Lower lobe of right lung (tissue), 2 donors: Measurements from ENCODE around the gene NKX1-2. TPM values are rescaled to one million over a fixed set of nuclear protein-coding genes. Genes with fewer than 3 reads are reported as not detected.

Experiments
- ATAC-seq, 2 donors: fragments of 200-7000 bp; cut with Tn5 transposase; one replicate each; pipeline ENCODE4 v1.9.1; 2020 to 2022; ENCODE audit warnings: mild to moderate bottlenecking in 2 of 2, moderate library complexity in 2 of 2
- DNase-seq: peaks from one replicate; pipeline ENCODE4 v3.0.0-alpha.2; 2020
- H3K27ac ChIP-seq: fragments of 200-600 bp; one replicate; pipeline ENCODE4 v1.8.0; 2022
- H3K27me3 ChIP-seq: fragments of 200-600 bp; one replicate; pipeline ENCODE4 v1.8.0; 2022; ENCODE audit warnings: low read depth
- H3K36me3 ChIP-seq: fragments of 200-600 bp; one replicate; pipeline ENCODE4 v1.8.0; 2022; ENCODE audit warnings: mild to moderate bottlenecking
- H3K4me1 ChIP-seq: fragments of 200-600 bp; one replicate; pipeline ENCODE4 v1.8.0; 2022
- H3K4me3 ChIP-seq: fragments of 200-600 bp; one replicate; pipeline ENCODE4 v1.8.0; 2022; ENCODE audit warnings: mild to moderate bottlenecking
- H3K9me3 ChIP-seq: fragments of 200-600 bp; one replicate; pipeline ENCODE4 v1.8.0; 2022
- intact Hi-C: fragments of 100-400 bp; cut with DNase I; formaldehyde crosslinking; loops from one replicate; pipeline ENCODE4 v1.11.0; 2022
- total RNA-seq: library from RNA; stranded (reverse); fragmentation: NEBNext Ultra II Directional; extraction: Animal tissue kit (Norgen Biotek cat#: 25700); gene quantifications from one replicate; pipeline ENCODE4 v1.2.1, GENCODE V29; 2021
- TF ChIP-seq, protein P1 (sequence below): fragments of 200-600 bp; IDR thresholded peaks from one replicate; pipeline ENCODE4 v1.8.0; 2022; ENCODE audit warnings: antibody characterized with exemption, mild to moderate bottlenecking
- donor health status: DM: no; HTN: yes; CAD: no; lungs with severe emphysema.

NKX1-2 gene
- total RNA-seq, 1 donor from 2014 or later, result not detected

DNA sequence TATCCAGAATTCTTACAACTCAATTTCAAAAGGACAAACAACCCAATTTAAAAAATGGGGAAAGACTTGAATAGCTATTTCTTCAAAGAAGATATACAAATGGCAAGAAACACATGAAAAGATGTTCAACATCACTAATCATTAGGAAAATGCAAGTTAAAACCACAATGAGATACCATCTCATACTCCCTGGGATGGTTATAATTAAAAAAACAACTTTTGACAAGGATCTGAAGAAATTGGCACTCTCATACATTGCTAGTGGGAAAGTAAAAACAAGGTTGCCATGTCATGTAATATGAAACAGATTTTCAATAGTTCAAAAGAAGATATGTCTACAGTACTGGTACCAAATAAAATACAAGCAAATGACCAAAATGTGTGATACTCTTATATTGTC lies 40.1 kb downstream of the NKX1-2 start:
- Histone ChIP-seq H3K27me3 (no peaks in the 10 kb centered on the region), H3K9me3 (no peaks in the 10 kb centered on the region), H3K27ac (no peak overlapping the region), H3K36me3 (peaks cover 54% of the 10 kb centered on the region), H3K4me3 (no peak overlapping the region), H3K4me1 (peaks cover 12% of the 10 kb centered on the region)
- DNase-seq (no peak), ATAC-seq (no peak)
- intact Hi-C loops, result no loop called here
- TF ChIP-seq, protein P1, sequence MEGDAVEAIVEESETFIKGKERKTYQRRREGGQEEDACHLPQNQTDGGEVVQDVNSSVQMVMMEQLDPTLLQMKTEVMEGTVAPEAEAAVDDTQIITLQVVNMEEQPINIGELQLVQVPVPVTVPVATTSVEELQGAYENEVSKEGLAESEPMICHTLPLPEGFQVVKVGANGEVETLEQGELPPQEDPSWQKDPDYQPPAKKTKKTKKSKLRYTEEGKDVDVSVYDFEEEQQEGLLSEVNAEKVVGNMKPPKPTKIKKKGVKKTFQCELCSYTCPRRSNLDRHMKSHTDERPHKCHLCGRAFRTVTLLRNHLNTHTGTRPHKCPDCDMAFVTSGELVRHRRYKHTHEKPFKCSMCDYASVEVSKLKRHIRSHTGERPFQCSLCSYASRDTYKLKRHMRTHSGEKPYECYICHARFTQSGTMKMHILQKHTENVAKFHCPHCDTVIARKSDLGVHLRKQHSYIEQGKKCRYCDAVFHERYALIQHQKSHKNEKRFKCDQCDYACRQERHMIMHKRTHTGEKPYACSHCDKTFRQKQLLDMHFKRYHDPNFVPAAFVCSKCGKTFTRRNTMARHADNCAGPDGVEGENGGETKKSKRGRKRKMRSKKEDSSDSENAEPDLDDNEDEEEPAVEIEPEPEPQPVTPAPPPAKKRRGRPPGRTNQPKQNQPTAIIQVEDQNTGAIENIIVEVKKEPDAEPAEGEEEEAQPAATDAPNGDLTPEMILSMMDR, result no peak

DNA sequence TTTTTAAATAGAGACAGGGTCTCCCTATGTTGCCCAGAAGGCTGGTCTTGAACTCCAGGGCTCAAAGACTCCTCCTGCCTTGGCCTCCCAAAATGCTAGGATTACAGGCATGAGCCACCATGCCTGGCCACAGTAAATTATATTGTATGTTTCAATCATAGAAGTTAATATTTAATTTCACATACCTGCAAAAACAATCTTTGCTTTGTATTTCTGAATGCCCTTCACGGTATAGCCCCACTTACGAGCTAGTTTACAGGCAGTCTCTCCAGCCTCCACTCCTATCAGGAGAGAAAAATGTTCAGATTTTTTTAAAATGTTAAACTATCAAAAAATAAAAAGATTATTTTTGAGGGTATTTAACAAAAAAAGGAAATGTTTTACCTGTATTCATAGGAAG lies 41.5 kb downstream of the NKX1-2 start:
- DNase-seq (no peak), ATAC-seq (no peak)
- TF ChIP-seq, protein P1, result no peak
- no peaks in the 10 kb centered on the region for H3K27me3 ChIP-seq
- intact Hi-C loops, result no loop called here
- H3K4me1 ChIP-seq, result peaks cover 4% of the 10 kb centered on the region
- H3K4me3 ChIP-seq, result no peak overlapping the region
- H3K36me3 ChIP-seq, result peaks cover 68% of the 10 kb centered on the region
- H3K9me3 ChIP-seq, result no peaks in the 10 kb centered on the region
- no peak overlapping the region for H3K27ac ChIP-seq

DNA sequence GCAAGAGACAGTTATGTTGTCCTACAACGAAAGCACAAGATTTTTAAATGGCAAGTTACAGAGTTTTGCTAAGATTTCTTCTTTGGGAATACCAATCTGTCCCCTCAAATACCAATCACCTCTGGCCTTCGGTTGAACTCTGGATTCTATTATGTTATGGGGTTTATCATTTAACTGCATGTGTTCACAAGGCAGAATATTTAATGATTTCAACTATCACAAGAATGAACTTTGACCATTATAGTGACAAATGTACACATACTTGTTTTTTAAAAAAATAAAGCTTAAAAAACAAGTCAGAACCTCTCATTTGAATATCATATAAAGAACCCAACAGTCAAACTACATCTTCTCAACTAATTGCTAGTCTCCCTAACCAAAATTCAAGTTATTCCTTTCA lies 42.4 kb downstream of the NKX1-2 start:
- Histone ChIP-seq H3K4me3 (no peak overlapping the region), H3K9me3 (no peaks in the 10 kb centered on the region), H3K4me1 (peaks cover 4% of the 10 kb centered on the region), H3K27me3 (no peaks in the 10 kb centered on the region), H3K27ac (no peak overlapping the region), H3K36me3 (peaks cover 77% of the 10 kb centered on the region)
- no peak for DNase-seq
- no peak for ATAC-seq
- TF ChIP-seq, protein P1, result no peak
- intact Hi-C loops, result no loop called here

DNA sequence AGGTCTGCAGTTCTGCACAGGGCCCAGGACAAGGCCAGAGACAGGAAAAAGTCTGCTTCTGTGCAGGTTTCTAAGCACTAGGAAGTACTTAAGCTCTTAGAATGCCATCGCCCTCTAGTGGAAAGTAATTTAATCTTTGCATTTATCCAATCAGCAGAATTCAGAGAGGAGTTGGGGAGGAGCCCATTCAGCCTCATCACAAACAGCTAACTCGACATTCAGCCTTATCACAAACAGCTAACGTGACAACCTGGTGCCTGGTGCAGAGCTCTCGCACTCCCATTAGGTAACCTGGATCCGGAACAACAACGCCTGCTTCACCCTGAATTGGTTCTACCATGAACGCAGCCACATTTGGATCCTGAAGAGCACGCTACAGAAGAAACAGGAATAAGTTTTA lies 46.3 kb downstream of the NKX1-2 start:
- TF ChIP-seq, protein P1, result peak; percentile 53
- intact Hi-C loops, result no loop called here
- DNase-seq (no peak), ATAC-seq (peak; percentile 89 to 92)
- Histone ChIP-seq H3K36me3 (peaks cover 98% of the 10 kb centered on the region), H3K9me3 (no peaks in the 10 kb centered on the region), H3K27me3 (no peaks in the 10 kb centered on the region), H3K4me3 (no peak overlapping the region), H3K27ac (no peak overlapping the region), H3K4me1 (peaks cover 4% of the 10 kb centered on the region)

DNA sequence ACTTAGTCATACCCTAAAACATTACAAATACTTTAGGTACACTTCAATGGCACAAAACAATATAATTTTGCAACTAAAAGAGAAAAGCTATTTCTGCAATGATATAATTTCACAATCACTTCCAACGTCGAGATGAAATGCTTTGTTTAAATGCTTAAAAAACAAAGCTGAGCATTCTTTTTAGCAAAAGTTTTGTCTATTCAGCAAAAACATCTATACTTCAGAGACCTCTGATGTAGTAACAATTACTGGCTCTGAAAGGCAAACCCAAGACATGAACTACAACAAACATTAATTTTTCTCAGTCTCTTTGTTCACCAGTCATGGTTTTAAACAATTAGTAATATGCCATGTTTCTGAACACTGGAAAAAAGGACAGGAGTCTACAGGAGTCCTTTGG lies 47.6 kb downstream of the NKX1-2 start:
- ATAC-seq (no peak), DNase-seq (no peak)
- Histone ChIP-seq H3K27ac (no peak overlapping the region), H3K36me3 (peaks cover 98% of the 10 kb centered on the region), H3K27me3 (no peaks in the 10 kb centered on the region), H3K9me3 (no peaks in the 10 kb centered on the region), H3K4me3 (no peak overlapping the region), H3K4me1 (peaks cover 4% of the 10 kb centered on the region)
- TF ChIP-seq, protein P1, result no peak
- intact Hi-C loops, result no loop called here

DNA sequence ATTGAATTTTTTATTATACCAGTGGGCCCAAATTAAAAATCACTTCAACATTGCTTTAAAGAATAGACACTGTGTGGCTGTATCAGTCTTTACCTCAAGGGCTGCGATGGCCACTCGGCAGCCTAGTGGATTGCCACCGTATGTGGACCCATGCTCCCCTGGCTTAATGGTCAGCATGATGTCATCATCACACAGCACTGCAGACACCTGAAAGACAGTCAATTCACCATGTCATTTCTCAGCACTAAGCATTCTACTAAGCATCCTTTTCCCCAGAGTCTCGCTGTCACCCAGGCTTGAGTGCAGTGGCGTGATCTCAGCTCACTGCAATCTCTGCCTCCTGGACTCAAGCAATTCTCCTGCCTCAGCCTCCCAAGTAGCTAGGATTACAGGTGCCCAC lies 48.2 kb downstream of the NKX1-2 start:
- TF ChIP-seq, protein P1, result no peak
- Histone ChIP-seq H3K36me3 (peaks cover 98% of the 10 kb centered on the region), H3K9me3 (no peaks in the 10 kb centered on the region), H3K27ac (no peak overlapping the region), H3K4me3 (no peak overlapping the region), H3K4me1 (peaks cover 4% of the 10 kb centered on the region), H3K27me3 (no peaks in the 10 kb centered on the region)
- intact Hi-C loops, result no loop called here
- ATAC-seq (no peak), DNase-seq (no peak)
